Measurements from ENCODE around the gene ULK4.

The ULK4 gene

DNA sequence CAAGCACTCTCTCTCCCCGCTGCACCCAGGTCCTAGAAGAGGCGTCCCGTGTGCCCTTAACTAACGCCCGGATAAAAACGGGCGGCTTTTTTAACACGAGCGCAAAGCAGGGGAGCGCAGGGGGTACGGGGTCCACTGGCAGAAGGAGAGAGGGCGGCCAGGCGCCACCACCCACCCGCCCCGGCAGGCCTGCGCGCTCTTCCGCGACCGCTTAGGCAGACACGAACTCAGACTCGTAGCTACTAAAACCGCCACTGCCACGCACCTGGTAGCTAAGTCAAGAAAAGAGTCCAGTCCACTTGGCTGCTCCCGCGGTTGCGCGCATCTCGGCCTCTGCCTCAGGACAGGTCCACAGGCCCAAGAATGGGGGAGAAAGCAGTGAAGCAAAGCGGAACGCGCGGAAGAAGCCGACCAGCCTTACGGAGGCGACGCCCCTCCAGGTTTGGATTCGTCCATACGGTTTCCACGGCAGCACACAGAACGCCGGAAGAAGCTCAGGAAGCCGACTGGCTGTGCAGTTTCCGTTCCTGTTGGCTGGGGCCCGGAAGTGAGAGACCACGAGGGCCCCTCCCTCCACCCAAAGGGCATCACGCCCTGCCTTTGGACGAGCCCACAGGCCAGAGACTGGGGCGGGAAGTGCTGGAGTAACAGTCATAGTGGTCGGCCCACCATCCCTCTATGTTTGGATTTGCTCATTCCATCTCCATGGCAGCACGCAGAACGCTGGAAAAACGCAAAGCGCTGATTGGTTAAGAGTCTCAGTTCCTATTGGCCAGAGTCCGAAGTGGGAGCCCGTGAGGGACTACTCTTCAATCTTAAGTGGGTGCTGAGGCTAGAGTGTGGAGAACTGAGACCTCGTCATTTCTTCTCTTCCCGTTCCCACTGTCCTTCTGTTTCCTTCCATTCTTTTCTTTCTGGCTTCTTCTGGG is at the start of gene ULK4:
ULK4 (minus strand) TSS at position 353 of the 929 bp plus-strand sequence. CDS start 7,344 bp downstream, outside the sequence.
- peak within 1 kb of the TSS; percentile 79 for H3K27ac ChIP-seq
- H3K4me3 ChIP-seq (ENCODE audit: low read depth in 1 of 2, low read length in 1 of 2): peak within 1 kb of the TSS; percentile 74 to 92
- H3K4me1 ChIP-seq (ENCODE audit: control insufficient read depth in 1 of 2, insufficient read depth in 1 of 2, low read depth in 1 of 2, low read length in 1 of 2): peaks cover 12 to 14% of the 10 kb centered on the region in 2 experiments
- TF ChIP-seq, protein P1, sequence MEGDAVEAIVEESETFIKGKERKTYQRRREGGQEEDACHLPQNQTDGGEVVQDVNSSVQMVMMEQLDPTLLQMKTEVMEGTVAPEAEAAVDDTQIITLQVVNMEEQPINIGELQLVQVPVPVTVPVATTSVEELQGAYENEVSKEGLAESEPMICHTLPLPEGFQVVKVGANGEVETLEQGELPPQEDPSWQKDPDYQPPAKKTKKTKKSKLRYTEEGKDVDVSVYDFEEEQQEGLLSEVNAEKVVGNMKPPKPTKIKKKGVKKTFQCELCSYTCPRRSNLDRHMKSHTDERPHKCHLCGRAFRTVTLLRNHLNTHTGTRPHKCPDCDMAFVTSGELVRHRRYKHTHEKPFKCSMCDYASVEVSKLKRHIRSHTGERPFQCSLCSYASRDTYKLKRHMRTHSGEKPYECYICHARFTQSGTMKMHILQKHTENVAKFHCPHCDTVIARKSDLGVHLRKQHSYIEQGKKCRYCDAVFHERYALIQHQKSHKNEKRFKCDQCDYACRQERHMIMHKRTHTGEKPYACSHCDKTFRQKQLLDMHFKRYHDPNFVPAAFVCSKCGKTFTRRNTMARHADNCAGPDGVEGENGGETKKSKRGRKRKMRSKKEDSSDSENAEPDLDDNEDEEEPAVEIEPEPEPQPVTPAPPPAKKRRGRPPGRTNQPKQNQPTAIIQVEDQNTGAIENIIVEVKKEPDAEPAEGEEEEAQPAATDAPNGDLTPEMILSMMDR (IDR thresholded peaks at IDR 0.05): no peak
- H3K9me3 ChIP-seq: no peaks in the 10 kb centered on the region
- H3K36me3 ChIP-seq: no peaks in the 10 kb centered on the region
- no peaks in the 10 kb centered on the region for H3K27me3 ChIP-seq

DNA sequence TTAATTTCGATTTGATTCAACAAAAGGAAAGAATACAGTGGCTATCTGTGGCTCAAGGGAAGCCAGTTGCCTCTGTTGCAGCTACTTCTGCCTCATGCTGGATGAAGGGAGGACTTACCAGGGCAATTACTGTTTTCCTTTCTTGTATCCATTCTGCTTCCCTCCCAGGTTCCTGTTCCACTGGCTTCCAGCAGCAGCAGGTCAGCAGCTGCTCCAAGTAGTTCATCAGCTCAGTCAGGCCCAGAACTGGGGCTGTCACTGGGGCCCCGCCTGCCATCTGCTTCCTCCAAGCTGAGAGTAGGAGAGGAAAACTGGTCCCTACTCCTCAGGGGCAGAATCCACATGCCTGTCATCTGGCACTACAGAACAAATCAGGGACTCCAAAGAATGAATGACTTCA is 48.6 kb upstream of the ULK4 start:
- Histone ChIP-seq H3K4me3 (ENCODE audit: low read depth in 1 of 2, low read length in 1 of 2) (no peak overlapping the region), H3K9me3 (no peaks in the 10 kb centered on the region), H3K27ac (no peak overlapping the region), H3K36me3 (no peaks in the 10 kb centered on the region), H3K4me1 (ENCODE audit: control insufficient read depth in 1 of 2, insufficient read depth in 1 of 2, low read depth in 1 of 2, low read length in 1 of 2) (peaks cover 22 to 26% of the 10 kb centered on the region in 2 experiments), H3K27me3 (no peaks in the 10 kb centered on the region)
- TF ChIP-seq, protein P1 (IDR thresholded peaks at IDR 0.05): no peak

DNA sequence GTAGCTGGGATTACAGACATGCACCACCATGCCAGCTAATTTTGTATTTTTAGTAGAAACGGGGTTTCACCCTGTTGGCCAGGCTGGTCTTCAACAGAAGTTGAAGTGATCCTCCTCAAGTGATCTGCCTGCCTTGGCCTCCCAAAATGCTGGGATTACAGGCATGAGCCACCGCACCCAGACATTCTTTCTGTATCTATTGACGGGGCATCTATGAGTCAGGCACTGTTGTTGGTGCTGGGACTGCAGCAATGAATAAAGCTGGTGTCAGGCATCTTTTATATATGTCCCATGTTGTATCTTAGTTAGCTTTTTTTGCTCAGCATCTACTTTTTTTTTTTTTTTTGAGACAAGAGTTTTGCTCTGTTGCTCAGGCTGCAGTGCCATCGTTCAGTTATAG is 47.6 kb upstream of the ULK4 start:
- no peaks in the 10 kb centered on the region for H3K27me3 ChIP-seq

DNA sequence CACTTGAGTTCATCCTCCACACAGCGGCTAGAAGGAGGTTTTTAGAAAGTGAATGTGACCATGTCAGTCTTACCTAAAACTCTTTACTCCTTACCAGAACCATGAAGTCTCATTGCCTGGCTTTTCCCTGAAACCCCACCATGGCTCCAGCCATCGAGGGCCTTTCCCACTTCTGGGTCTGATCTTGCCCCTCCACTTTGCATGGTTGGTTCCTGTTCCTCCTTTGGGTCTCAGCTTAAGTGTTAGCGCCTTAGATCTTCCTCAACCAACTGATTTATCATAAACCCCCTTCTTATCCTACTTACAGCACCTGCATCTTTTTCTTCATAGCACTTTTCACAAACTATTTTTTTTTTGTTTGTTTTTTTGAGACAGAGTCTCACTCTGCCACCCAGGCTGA is 45.9 kb upstream of the ULK4 start:
- TF ChIP-seq, protein P1 (IDR thresholded peaks at IDR 0.05): no peak
- no peaks in the 10 kb centered on the region for H3K27me3 ChIP-seq
- no peaks in the 10 kb centered on the region for H3K9me3 ChIP-seq
- H3K27ac ChIP-seq: no peak overlapping the region
- H3K4me1 ChIP-seq (ENCODE audit: control insufficient read depth in 1 of 2, insufficient read depth in 1 of 2, low read depth in 1 of 2, low read length in 1 of 2): peaks cover 9 to 10% of the 10 kb centered on the region in 2 experiments
- no peak overlapping the region for H3K4me3 ChIP-seq (ENCODE audit: low read depth in 1 of 2, low read length in 1 of 2)
- H3K36me3 ChIP-seq: no peaks in the 10 kb centered on the region

More for the DNA sequence above, 47.6 kb upstream of the ULK4 start:
- H3K4me1 ChIP-seq (ENCODE audit: control insufficient read depth in 1 of 2, insufficient read depth in 1 of 2, low read depth in 1 of 2, low read length in 1 of 2): peaks cover 13 to 17% of the 10 kb centered on the region in 2 experiments
- no peaks in the 10 kb centered on the region for H3K36me3 ChIP-seq
- no peak overlapping the region for H3K27ac ChIP-seq
- no peaks in the 10 kb centered on the region for H3K9me3 ChIP-seq
- TF ChIP-seq, protein P1 (IDR thresholded peaks at IDR 0.05): no peak
- no peak overlapping the region for H3K4me3 ChIP-seq (ENCODE audit: low read depth in 1 of 2, low read length in 1 of 2)

DNA sequence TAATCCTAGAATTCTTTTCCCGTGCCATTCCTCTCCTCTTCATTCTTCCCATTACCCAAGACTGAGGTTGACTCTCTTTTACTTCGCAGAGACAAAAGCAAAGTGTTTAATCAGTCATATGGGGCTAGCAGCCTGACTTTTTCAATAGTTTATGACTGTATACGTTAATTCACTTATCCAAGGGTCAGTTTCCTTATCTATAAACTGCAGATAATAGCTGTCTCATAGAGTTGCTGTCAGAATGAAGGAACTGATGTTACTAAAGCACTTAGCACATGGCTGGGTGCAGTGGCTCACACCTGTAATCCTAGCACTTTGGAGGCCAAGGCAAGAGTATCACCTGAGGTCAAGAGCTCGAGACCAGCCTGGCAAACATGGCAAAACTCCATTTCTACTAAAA is 43.5 kb upstream of the ULK4 start:
- H3K4me1 ChIP-seq (ENCODE audit: control insufficient read depth in 1 of 2, insufficient read depth in 1 of 2, low read depth in 1 of 2, low read length in 1 of 2): no peaks in the 10 kb centered on the region
- no peaks in the 10 kb centered on the region for H3K27me3 ChIP-seq
- no peak overlapping the region for H3K27ac ChIP-seq
- no peaks in the 10 kb centered on the region for H3K9me3 ChIP-seq
- H3K36me3 ChIP-seq: no peaks in the 10 kb centered on the region
- H3K4me3 ChIP-seq (ENCODE audit: low read depth in 1 of 2, low read length in 1 of 2): no peak overlapping the region
- TF ChIP-seq, protein P1 (IDR thresholded peaks at IDR 0.05): no peak

All from neutrophil (primary cell).